ENCODE data around the gene PSAT1.

PSAT1 gene

GRCh38 chr9:78286946-78287388, 10.0 kb upstream of the PSAT1 start:
- Histone ChIP-seq H3K79me2 (ENCODE audit: low read length) (no peaks in the 10 kb centered on the region), H3K27me3 (ENCODE audit: low read depth, low read length) (no peaks in the 10 kb centered on the region), H3K4me2 (ENCODE audit: low read length) (no peak overlapping the region), H3K4me1 (ENCODE audit: low read length) (no peaks in the 10 kb centered on the region), H3K4me3 (ENCODE audit: low read length) (no peak overlapping the region), H2AFZ (ENCODE audit: low read depth, low read length) (no peak overlapping the region), H3K27ac (ENCODE audit: low read length) (no peak overlapping the region), H4K20me1 (ENCODE audit: insufficient read depth, low read length) (no peaks in the 10 kb centered on the region), H3K9ac (ENCODE audit: low read length) (no peak overlapping the region), H3K36me3 (replicated peaks; ENCODE audit: low read depth, low read length) (no peaks in the 10 kb centered on the region), H3K9me3 (ENCODE audit: insufficient read depth, low read length) (no peaks in the 10 kb centered on the region)
- TF ChIP-seq EZH2phosphoT487 (IDR thresholded peaks at IDR 0.05; ENCODE audit: low read depth), result no peak
- TF ChIP-seq CTCF (IDR thresholded peaks at IDR 0.05; ENCODE audit: low read depth, low read length), result no peak

- no peaks in the 10 kb centered on the region for H3K79me2 ChIP-seq (ENCODE audit: low read length)
- no peaks in the 10 kb centered on the region for H3K9me3 ChIP-seq (ENCODE audit: insufficient read depth, low read length)
- no peak for TF ChIP-seq EZH2phosphoT487 (IDR thresholded peaks at IDR 0.05; ENCODE audit: low read depth)
- TF ChIP-seq CTCF (IDR thresholded peaks at IDR 0.05; ENCODE audit: low read depth, low read length), result no peak
- H3K27ac ChIP-seq (ENCODE audit: low read length), result no peak overlapping the region
- H3K27me3 ChIP-seq (ENCODE audit: low read depth, low read length), result no peaks in the 10 kb centered on the region
- no peaks in the 10 kb centered on the region for H3K36me3 ChIP-seq (replicated peaks; ENCODE audit: low read depth, low read length)
- H3K9ac ChIP-seq (ENCODE audit: low read length), result no peak overlapping the region
- no peaks in the 10 kb centered on the region for H4K20me1 ChIP-seq (ENCODE audit: insufficient read depth, low read length)
- H2AFZ ChIP-seq (ENCODE audit: low read depth, low read length), result no peak overlapping the region
- H3K4me2 ChIP-seq (ENCODE audit: low read length), result no peak overlapping the region
- no peaks in the 10 kb centered on the region for H3K4me1 ChIP-seq (ENCODE audit: low read length)
- H3K4me3 ChIP-seq (ENCODE audit: low read length), result no peak overlapping the region
These were observed 8.6 kb upstream of the PSAT1 start for GRCh38 chr9:78288214-78288892.

GRCh38 chr9:78289474-78289873, 7.5 kb upstream of the PSAT1 start:
- Histone ChIP-seq H3K9me3 (ENCODE audit: insufficient read depth, low read length) (no peaks in the 10 kb centered on the region), H3K4me3 (ENCODE audit: low read length) (no peak overlapping the region), H3K79me2 (ENCODE audit: low read length) (no peaks in the 10 kb centered on the region), H4K20me1 (ENCODE audit: insufficient read depth, low read length) (no peaks in the 10 kb centered on the region), H3K27ac (ENCODE audit: low read length) (no peak overlapping the region), H3K4me1 (ENCODE audit: low read length) (no peaks in the 10 kb centered on the region), H3K9ac (ENCODE audit: low read length) (no peak overlapping the region), H3K4me2 (ENCODE audit: low read length) (no peak overlapping the region), H2AFZ (ENCODE audit: low read depth, low read length) (no peak overlapping the region), H3K27me3 (ENCODE audit: low read depth, low read length) (no peaks in the 10 kb centered on the region), H3K36me3 (replicated peaks; ENCODE audit: low read depth, low read length) (no peaks in the 10 kb centered on the region)
- TF ChIP-seq EZH2phosphoT487 (IDR thresholded peaks at IDR 0.05; ENCODE audit: low read depth) (no peak), CTCF (IDR thresholded peaks at IDR 0.05; ENCODE audit: low read depth, low read length) (no peak)

GRCh38 chr9:78291240-78291925, 5.5 kb upstream of the PSAT1 start:
- Histone ChIP-seq H3K27me3 (ENCODE audit: low read depth, low read length) (no peaks in the 10 kb centered on the region), H3K36me3 (replicated peaks; ENCODE audit: low read depth, low read length) (no peaks in the 10 kb centered on the region), H4K20me1 (ENCODE audit: insufficient read depth, low read length) (no peaks in the 10 kb centered on the region), H3K79me2 (ENCODE audit: low read length) (no peaks in the 10 kb centered on the region), H3K9ac (ENCODE audit: low read length) (no peak overlapping the region), H2AFZ (ENCODE audit: low read depth, low read length) (no peak overlapping the region), H3K4me1 (ENCODE audit: low read length) (peaks cover 4% of the 10 kb centered on the region), H3K4me2 (ENCODE audit: low read length) (no peak overlapping the region), H3K4me3 (ENCODE audit: low read length) (no peak overlapping the region), H3K9me3 (ENCODE audit: insufficient read depth, low read length) (no peaks in the 10 kb centered on the region), H3K27ac (ENCODE audit: low read length) (no peak overlapping the region)
- TF ChIP-seq EZH2phosphoT487 (IDR thresholded peaks at IDR 0.05; ENCODE audit: low read depth) (no peak), CTCF (IDR thresholded peaks at IDR 0.05; ENCODE audit: low read depth, low read length) (no peak)
